H1 (cell line): ENCODE measurements around the gene PTCH2. TPM values are rescaled to one million over a fixed set of nuclear protein-coding genes. Genes with fewer than 3 reads are reported as not detected.
A peak's percentile ranks its signal among the peaks of the same experiment; 100 is the strongest.

Experiments
- ASH2L ChIP-seq: fragments of 200-600, 300-600 bp; sonication (generic); IDR thresholded peaks from one replicate; pipeline ENCODE4 v1.7.1; 2017; ENCODE audit warnings: low read length
- BCL11A ChIP-seq, 2 experiments: IDR thresholded peaks; one replicate each; pipeline ENCODE4 v1.6.1; 2011; ENCODE audit warnings: low read depth in 2 of 2, low read length in 2 of 2, mild to moderate bottlenecking in 2 of 2
- CEBPB ChIP-seq: IDR thresholded peaks from 2 replicates; pipeline ENCODE4 v1.6.1; 2012; ENCODE audit warnings: low read depth, low read length
- CTCF ChIP-seq, 3 experiments: IDR thresholded peaks; 1 replicate in 2 of 3; 2 replicates in 1 of 3; pipeline versions ENCODE4 v1.5.1 to v1.6.1; 2011; ENCODE audit warnings: low read length in 3 of 3, mild to moderate bottlenecking in 3 of 3, inconsistent platforms in 2 of 3, low read depth in 1 of 3, moderate library complexity in 1 of 3; ENCODE audit not compliant: insufficient read depth in 1 of 3; ENCODE audit errors: control extremely low read depth in 1 of 3
- EZH2 ChIP-seq: fragments of 200-600 bp; sonication (generic); IDR thresholded peaks from 2 replicates; pipeline ENCODE4 v1.7.1; 2012; ENCODE audit warnings: low read depth, mild to moderate bottlenecking, moderate library complexity, low read length, inconsistent platforms; ENCODE audit not compliant: severe bottlenecking
- JUND ChIP-seq: IDR thresholded peaks from 2 replicates; pipeline ENCODE4 v1.6.1; 2011; ENCODE audit warnings: mild to moderate bottlenecking, improper control_type of control experiment, low read length
- KDM1A ChIP-seq: fragments of 200-600, 300-600 bp; sonication (generic); IDR thresholded peaks from 2 replicates; pipeline ENCODE4 v1.7.1; 2016; ENCODE audit warnings: mild to moderate bottlenecking, low read length, borderline replicate concordance
- KDM4A ChIP-seq: IDR thresholded peaks from one replicate; pipeline ENCODE4 v1.7.1; 2012; ENCODE audit warnings: low read depth, mild to moderate bottlenecking, moderate library complexity, low read length, inconsistent platforms; ENCODE audit not compliant: severe bottlenecking
- MAX ChIP-seq: IDR thresholded peaks from 2 replicates; pipeline ENCODE4 v1.6.1; 2012; ENCODE audit warnings: inconsistent platforms
- POLR2A ChIP-seq, 2 experiments: IDR thresholded peaks; 1 replicate in 1 of 2; 2 replicates in 1 of 2; pipeline ENCODE4 v1.6.1; 2011; ENCODE audit warnings: low read depth in 2 of 2, low read length in 2 of 2, mild to moderate bottlenecking in 2 of 2; ENCODE audit errors: control extremely low read depth in 1 of 2
- POLR2AphosphoS5 ChIP-seq: IDR thresholded peaks from 2 replicates; pipeline ENCODE4 v1.6.1; 2011; ENCODE audit warnings: low read depth, low read length
- RAD21 ChIP-seq, 2 experiments: IDR thresholded peaks in 1 of 2; conservative IDR thresholded peaks in 1 of 2; 2 replicates each; pipeline ENCODE4 v1.6.1; 2011; ENCODE audit warnings: low read depth in 2 of 2, low read length in 2 of 2, improper control_type of control experiment in 1 of 2, inconsistent platforms in 1 of 2, mild to moderate bottlenecking in 1 of 2, moderate library complexity in 1 of 2
- RBBP5 ChIP-seq: IDR thresholded peaks from 2 replicates; pipeline ENCODE4 v1.7.1; 2012; ENCODE audit warnings: low read depth, mild to moderate bottlenecking, inconsistent platforms, low read length, moderate library complexity, borderline replicate concordance
- RFX5 ChIP-seq: IDR thresholded peaks from 2 replicates; pipeline ENCODE4 v1.6.1; 2011; ENCODE audit warnings: low read depth, low read length, improper control_type of control experiment, borderline replicate concordance
- SAP30 ChIP-seq: fragments of 300-600 bp; sonication (generic); IDR thresholded peaks from 2 replicates; pipeline ENCODE4 v1.7.1; 2012; ENCODE audit warnings: low read length, moderate library complexity, mild to moderate bottlenecking, inconsistent platforms; ENCODE audit not compliant: insufficient read depth, insufficient replicate concordance
- SUZ12 ChIP-seq: fragments of 200-600 bp; sonication (generic); IDR thresholded peaks from 2 replicates; pipeline ENCODE4 v1.6.1; 2012; ENCODE audit warnings: mild to moderate bottlenecking, inconsistent platforms, low read length, moderate library complexity, mixed read lengths
- TAF7 ChIP-seq: optimal IDR thresholded peaks from 2 replicates; pipeline ENCODE3; 2011; ENCODE audit warnings: low read depth, mild to moderate bottlenecking, inconsistent platforms, low read length, moderate library complexity, borderline replicate concordance
- TBP ChIP-seq: IDR thresholded peaks from 2 replicates; pipeline ENCODE4 v1.6.1; 2011; ENCODE audit warnings: low read depth, low read length, improper control_type of control experiment
- TCF12 ChIP-seq: IDR thresholded peaks from 2 replicates; pipeline ENCODE4 v1.6.1; 2011; ENCODE audit warnings: low read depth, mild to moderate bottlenecking, low read length
- TEAD4 ChIP-seq: IDR thresholded peaks from 2 replicates; pipeline ENCODE4 v1.6.1; 2012; ENCODE audit warnings: low read depth, low read length, inconsistent platforms, mixed read lengths
- YY1 ChIP-seq: IDR thresholded peaks from 2 replicates; pipeline ENCODE4 v1.6.1; 2011; ENCODE audit warnings: low read depth, mild to moderate bottlenecking, low read length
- polyA plus RNA-seq, 7 experiments: library from polyadenylated mRNA; depleted of rRNA in 3 of 7; stranded (reverse) in 5 of 7; unstranded in 2 of 7; fragments of >200 nt in 5 of 7; fragments of 200-250 nt in 2 of 7; gene quantifications; 1 replicate in 5 of 7; 2 replicates in 1 of 7; 4 replicates in 1 of 7; pipeline versions ENCODE4 v1.2.1 to v1.2.3, GENCODE V29; 2011 to 2013; ENCODE audit warnings: missing spikeins in 2 of 7, mixed read lengths in 2 of 7
- total RNA-seq: library from RNA; stranded (reverse); fragmentation: NEBNext Ultra II Directional; extraction: Animal tissue kit (Norgen Biotek cat#: 25700); gene quantifications from 2 replicates; pipeline ENCODE4 v1.2.1, GENCODE V29; 2021

The PTCH2 gene
- total and polyA plus RNA-seq, 2 of the 8 experiments (the other 6 are each of a cell fraction or from before 2014, with no cell fraction given): 0.35 to 1.2 TPM

GRCh38 chr1:44786138-44786840 lies 56.8 kb downstream of the PTCH2 start (continued):
- TF ChIP-seq POLR2A (IDR thresholded peaks at IDR 0.05; ENCODE audit: control extremely low read depth in 1 of 2, low read depth in 2 of 2, low read length in 2 of 2): peak in 1 of 2 experiments; percentile 50; a peak in 1 of 3 replicates
- TF ChIP-seq JUND: peak; percentile 70
- TF ChIP-seq RBBP5: 0 out of 2 replicates have a peak, but pooled peaks have one; percentile 38
- no peak for TF ChIP-seq SUZ12
- TF ChIP-seq CEBPB: no peak
- TF ChIP-seq TEAD4: 0 out of 2 replicates have a peak, but pooled peaks have one; percentile 16
- no peak for TF ChIP-seq SAP30
- TF ChIP-seq ASH2L: peak; percentile 61
- TF ChIP-seq YY1: peak; percentile 49; the same call in 1 of the 2 replicates
- peak; percentile 24; the same call in 1 of the 2 replicates for TF ChIP-seq KDM1A
- TF ChIP-seq TCF12: peak; percentile 32; the same call in 1 of the 2 replicates
- TF ChIP-seq RAD21 (IDR thresholded peaks at IDR 0.05 in 1 of 2, conservative IDR thresholded peaks at IDR 0.05 in 1 of 2; ENCODE audit: low read depth in 2 of 2, low read length in 2 of 2): peak; percentile 83 to 84
- TF ChIP-seq POLR2AphosphoS5: peak; percentile 66; the same call in 1 of the 2 replicates
- TF ChIP-seq RFX5: peak; percentile 22; the same call in 1 of the 2 replicates
- TF ChIP-seq KDM4A: peak; percentile 83
- TF ChIP-seq BCL11A (IDR thresholded peaks at IDR 0.05; ENCODE audit: low read depth in 2 of 2, low read length in 2 of 2): no peak
- TF ChIP-seq MAX: peak; percentile 95
- TF ChIP-seq TBP: peak; percentile 40; the same call in 1 of the 2 replicates
- TF ChIP-seq EZH2: no peak
- TF ChIP-seq CTCF (IDR thresholded peaks at IDR 0.05; ENCODE audit: control extremely low read depth in 1 of 3, insufficient read depth in 1 of 3, low read depth in 1 of 3, low read length in 3 of 3): peak; percentile 80 to 100 (median 100)
- TF ChIP-seq TAF7: peak; percentile 58
